K562 (cell line): ENCODE measurements around the gene IL1B. TPM values are rescaled to one million over a fixed set of nuclear protein-coding genes. Genes with fewer than 3 reads are reported as not detected.

Experiments
- BMI1 ChIP-seq: fragments of 150-350 bp; IDR thresholded peaks from 2 replicates; pipeline ENCODE4 v1.6.1; 2014; ENCODE audit warnings: low read length
- CSDE1 ChIP-seq, 2 experiments: fragments of 450-650 bp; IDR thresholded peaks; 2 replicates each; pipeline ENCODE4 v1.6.1; 2016; ENCODE audit warnings: mild to moderate bottlenecking in 1 of 2
- ELF4 ChIP-seq: fragments of 450-650 bp; formaldehyde crosslinking; IDR thresholded peaks from 2 replicates; pipeline ENCODE4 v1.4.0; 2022; ENCODE audit warnings: missing genetic modification characterization
- FOXK1 ChIP-seq: sonication (generic); formaldehyde crosslinking; IDR thresholded peaks from 2 replicates; pipeline ENCODE4 v1.8.0; 2022; ENCODE audit warnings: missing genetic modification reagents, mild to moderate bottlenecking, borderline replicate concordance
- FOXK2 ChIP-seq, 2 experiments: fragments of 450-650 bp; IDR thresholded peaks in 1 of 2; conservative IDR thresholded peaks in 1 of 2; 2 replicates each; pipeline ENCODE4 v1.6.1; 2016; ENCODE audit warnings: low read depth in 2 of 2, mild to moderate bottlenecking in 1 of 2
- GATA2 ChIP-seq: sonication (generic); formaldehyde crosslinking; IDR thresholded peaks from 2 replicates; pipeline ENCODE4 v1.4.0; 2020; ENCODE audit warnings: mild to moderate bottlenecking, missing genetic modification reagents
- HOXB6 ChIP-seq: fragments of 250-450 bp; sonication (Bioruptor Pico); IDR thresholded peaks from 2 replicates; pipeline ENCODE4 v1.5.1; 2022; ENCODE audit warnings: mild to moderate bottlenecking, borderline replicate concordance
- KDM1A ChIP-seq, 2 experiments: fragments of 450-650 bp; IDR thresholded peaks; 2 replicates each; pipeline ENCODE4 v1.6.1; 2016; ENCODE audit warnings: mild to moderate bottlenecking in 2 of 2
- KDM4B ChIP-seq, 2 experiments: fragments of 450-650 bp in 1 of 2; sonication (generic) in 1 of 2; IDR thresholded peaks; 2 replicates each; pipeline ENCODE4 v1.6.1; 2016 to 2017; ENCODE audit warnings: borderline replicate concordance in 2 of 2, antibody characterized with exemption in 1 of 2, low read depth in 1 of 2, mild to moderate bottlenecking in 1 of 2
- RFX5 ChIP-seq: IDR thresholded peaks from 2 replicates; pipeline ENCODE4 v1.6.1; 2011; ENCODE audit warnings: low read depth, mild to moderate bottlenecking, improper control_type of control experiment, low read length
- SAFB ChIP-seq: fragments of 200-400 bp; formaldehyde crosslinking; IDR thresholded peaks from 2 replicates; pipeline ENCODE4 v1.6.1; 2017; ENCODE audit warnings: low read depth, low read length, borderline replicate concordance
- SIN3B ChIP-seq: fragments of 450-650 bp; IDR thresholded peaks from 2 replicates; pipeline ENCODE4 v1.6.1; 2017; ENCODE audit warnings: low read depth, mild to moderate bottlenecking, moderate library complexity
- SMARCA5 ChIP-seq: fragments of 450-650 bp; IDR thresholded peaks from 2 replicates; pipeline ENCODE4 v1.6.1; 2016
- SMARCE1 ChIP-seq: fragments of 450-650 bp; IDR thresholded peaks from 2 replicates; pipeline ENCODE4 v1.7.1; 2016; ENCODE audit warnings: mild to moderate bottlenecking
- STAG1 ChIP-seq: sonication (generic); formaldehyde crosslinking; IDR thresholded peaks from 2 replicates; pipeline ENCODE4 v1.5.0; 2020; ENCODE audit warnings: missing genetic modification reagents, borderline replicate concordance
- TEAD4 ChIP-seq, 2 experiments: sonication (generic) in 1 of 2; formaldehyde crosslinking in 1 of 2; IDR thresholded peaks; 2 replicates each; pipeline versions ENCODE4 v1.6.1 to v1.8.0; 2012 to 2022; ENCODE audit warnings: borderline replicate concordance in 1 of 2, inconsistent platforms in 1 of 2, low read length in 1 of 2, mild to moderate bottlenecking in 1 of 2, missing genetic modification reagents in 1 of 2
- ZFP36 ChIP-seq: fragments of 150-350 bp; IDR thresholded peaks from 2 replicates; pipeline ENCODE4 v1.6.1; 2018; ENCODE audit warnings: low read length, low read depth; ENCODE audit not compliant: partially characterized antibody
- ZNF263 ChIP-seq: sonication (generic); formaldehyde crosslinking; IDR thresholded peaks from 2 replicates; pipeline ENCODE4 v1.8.0; 2022; ENCODE audit warnings: mild to moderate bottlenecking, missing genetic modification reagents, borderline replicate concordance
- ZNF311 ChIP-seq: fragments of 250-450 bp; sonication (Bioruptor Pico); IDR thresholded peaks from 2 replicates; pipeline ENCODE4 v1.4.0; 2020; ENCODE audit warnings: mild to moderate bottlenecking, moderate library complexity
- ZNF431 ChIP-seq: sonication (generic); formaldehyde crosslinking; IDR thresholded peaks from 2 replicates; pipeline ENCODE4 v1.8.0; 2022; ENCODE audit warnings: mild to moderate bottlenecking, missing genetic modification reagents
- ZNF77 ChIP-seq: fragments of 250-450 bp; sonication (Bioruptor Pico); IDR thresholded peaks from 2 replicates; pipeline ENCODE4 v1.5.0; 2020
- polyA plus RNA-seq, 8 experiments: library from polyadenylated mRNA; depleted of rRNA in 4 of 8; stranded (reverse) in 5 of 8; unstranded in 3 of 8; fragments of >200 nt; fragmentation: Nextera tagmentation in 2 of 8; fragmentation: Illumina TruSeq in 1 of 8; extraction: Ambion mirVana in 2 of 8; extraction: Trizol in 1 of 8; gene quantifications; 2 replicates each; pipeline versions ENCODE4 v1.2.1 to v1.2.3, GENCODE V29; 2011 to 2014; ENCODE audit warnings: inconsistent platforms in 1 of 8, missing spikeins in 1 of 8
- total RNA-seq, 7 experiments: library from RNA; depleted of rRNA in 6 of 7; stranded (reverse); fragments of >200 nt in 6 of 7; fragmentation: Illumina TruSeq in 2 of 7; extraction: Trizol in 2 of 7; gene quantifications; 2 replicates each; pipeline versions ENCODE4 v1.2.1 to v1.2.3, GENCODE V29; 2011 to 2021; ENCODE audit warnings: low replicate concordance in 1 of 7
- TF ChIP-seq, protein P1 (sequence below): IDR thresholded peaks from 2 replicates; pipeline ENCODE4 v1.6.1; 2011; ENCODE audit warnings: borderline replicate concordance, low read depth, mild to moderate bottlenecking, moderate library complexity, low read length; ENCODE audit not compliant: insufficient read depth, poor library complexity, severe bottlenecking
- TF ChIP-seq, protein P2 (sequence below): fragments of 250-450 bp; sonication (Bioruptor Pico); IDR thresholded peaks from 2 replicates; pipeline ENCODE4 v1.4.0; 2020
- TF ChIP-seq, protein P3 (sequence below): fragments of 450-650 bp; conservative IDR thresholded peaks from 2 replicates; pipeline ENCODE4 v1.6.1; 2016; ENCODE audit warnings: missing genetic modification characterization, low read depth, mild to moderate bottlenecking, control low read depth, missing compliant biosample characterization
- TF ChIP-seq, protein P4 (sequence below): sonication (generic); formaldehyde crosslinking; IDR thresholded peaks from 2 replicates; pipeline ENCODE4 v1.8.0; 2022; ENCODE audit warnings: mild to moderate bottlenecking, missing genetic modification reagents

The IL1B gene
- total and polyA plus RNA-seq, 9 of the 15 experiments (the other 6 are each of a cell fraction or from before 2014, with no cell fraction given), result 0.29 TPM; not detected in 8

DNA sequence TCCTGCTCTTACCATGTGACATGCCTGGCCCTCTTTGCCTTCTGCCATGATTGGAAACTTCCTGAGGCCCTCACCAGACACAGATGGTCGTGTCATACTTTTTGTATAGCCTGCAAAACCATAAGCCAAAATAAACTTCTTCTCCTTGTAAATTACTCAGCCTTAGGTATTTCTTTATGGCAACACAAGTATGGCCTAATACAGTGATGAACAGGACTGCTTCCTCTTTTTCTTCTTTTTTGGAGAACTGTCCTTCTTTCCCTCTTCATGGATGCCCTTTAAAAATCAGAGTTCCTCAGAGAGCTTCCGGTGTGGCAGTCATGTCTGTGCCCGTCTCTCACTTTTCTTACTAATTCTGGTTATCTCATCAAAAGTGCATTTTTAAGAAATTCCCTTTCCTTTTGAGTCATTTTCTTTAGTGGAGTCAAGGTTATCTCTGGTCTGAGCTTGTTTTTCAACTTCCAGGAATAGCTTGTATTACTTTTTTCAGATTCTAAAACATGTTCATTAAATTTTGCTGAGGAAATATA is 43.1 kb downstream of the IL1B start (continued):
- TF ChIP-seq, protein P1, sequence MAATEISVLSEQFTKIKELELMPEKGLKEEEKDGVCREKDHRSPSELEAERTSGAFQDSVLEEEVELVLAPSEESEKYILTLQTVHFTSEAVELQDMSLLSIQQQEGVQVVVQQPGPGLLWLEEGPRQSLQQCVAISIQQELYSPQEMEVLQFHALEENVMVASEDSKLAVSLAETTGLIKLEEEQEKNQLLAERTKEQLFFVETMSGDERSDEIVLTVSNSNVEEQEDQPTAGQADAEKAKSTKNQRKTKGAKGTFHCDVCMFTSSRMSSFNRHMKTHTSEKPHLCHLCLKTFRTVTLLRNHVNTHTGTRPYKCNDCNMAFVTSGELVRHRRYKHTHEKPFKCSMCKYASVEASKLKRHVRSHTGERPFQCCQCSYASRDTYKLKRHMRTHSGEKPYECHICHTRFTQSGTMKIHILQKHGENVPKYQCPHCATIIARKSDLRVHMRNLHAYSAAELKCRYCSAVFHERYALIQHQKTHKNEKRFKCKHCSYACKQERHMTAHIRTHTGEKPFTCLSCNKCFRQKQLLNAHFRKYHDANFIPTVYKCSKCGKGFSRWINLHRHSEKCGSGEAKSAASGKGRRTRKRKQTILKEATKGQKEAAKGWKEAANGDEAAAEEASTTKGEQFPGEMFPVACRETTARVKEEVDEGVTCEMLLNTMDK, result no peak
- TF ChIP-seq ZNF263, result no peak
- no peak for TF ChIP-seq TEAD4 (IDR thresholded peaks at IDR 0.05; ENCODE audit: low read length)
- no peak for TF ChIP-seq TEAD4 (CRISPR knock-in tag; IDR thresholded peaks at IDR 0.05; ENCODE audit: borderline replicate concordance)
- TF ChIP-seq, protein P2, sequence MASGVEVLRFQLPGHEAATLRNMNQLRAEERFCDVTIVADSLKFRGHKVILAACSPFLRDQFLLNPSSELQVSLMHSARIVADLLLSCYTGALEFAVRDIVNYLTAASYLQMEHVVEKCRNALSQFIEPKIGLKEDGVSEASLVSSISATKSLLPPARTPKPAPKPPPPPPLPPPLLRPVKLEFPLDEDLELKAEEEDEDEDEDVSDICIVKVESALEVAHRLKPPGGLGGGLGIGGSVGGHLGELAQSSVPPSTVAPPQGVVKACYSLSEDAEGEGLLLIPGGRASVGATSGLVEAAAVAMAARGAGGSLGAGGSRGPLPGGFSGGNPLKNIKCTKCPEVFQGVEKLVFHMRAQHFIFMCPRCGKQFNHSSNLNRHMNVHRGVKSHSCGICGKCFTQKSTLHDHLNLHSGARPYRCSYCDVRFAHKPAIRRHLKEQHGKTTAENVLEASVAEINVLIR (CRISPR knock-in tag), result 0 out of 2 replicates have a peak, but pooled peaks have one; percentile 5
- no peak for TF ChIP-seq BMI1
- no peak for TF ChIP-seq GATA2
- no peak for TF ChIP-seq STAG1
- TF ChIP-seq SMARCA5, result no peak
- no peak for TF ChIP-seq SIN3B
- no peak for TF ChIP-seq FOXK1 (CRISPR knock-in tag)
- peak; percentile 76; the same call in 1 of the 2 replicates for TF ChIP-seq ZNF311 (CRISPR knock-in tag)
- TF ChIP-seq SAFB, result no peak
- TF ChIP-seq, protein P3, sequence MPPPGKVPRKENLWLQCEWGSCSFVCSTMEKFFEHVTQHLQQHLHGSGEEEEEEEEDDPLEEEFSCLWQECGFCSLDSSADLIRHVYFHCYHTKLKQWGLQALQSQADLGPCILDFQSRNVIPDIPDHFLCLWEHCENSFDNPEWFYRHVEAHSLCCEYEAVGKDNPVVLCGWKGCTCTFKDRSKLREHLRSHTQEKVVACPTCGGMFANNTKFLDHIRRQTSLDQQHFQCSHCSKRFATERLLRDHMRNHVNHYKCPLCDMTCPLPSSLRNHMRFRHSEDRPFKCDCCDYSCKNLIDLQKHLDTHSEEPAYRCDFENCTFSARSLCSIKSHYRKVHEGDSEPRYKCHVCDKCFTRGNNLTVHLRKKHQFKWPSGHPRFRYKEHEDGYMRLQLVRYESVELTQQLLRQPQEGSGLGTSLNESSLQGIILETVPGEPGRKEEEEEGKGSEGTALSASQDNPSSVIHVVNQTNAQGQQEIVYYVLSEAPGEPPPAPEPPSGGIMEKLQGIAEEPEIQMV (tag), result no peak; the same call in 1 of the 2 replicates
- no peak for TF ChIP-seq ZNF77 (CRISPR knock-in tag)
- TF ChIP-seq ZNF431 (CRISPR knock-in tag), result no peak
- no peak for TF ChIP-seq RFX5
- no peak for TF ChIP-seq KDM1A (IDR thresholded peaks at IDR 0.05)
- TF ChIP-seq KDM4B (IDR thresholded peaks at IDR 0.05; ENCODE audit: borderline replicate concordance in 2 of 2, low read depth in 1 of 2), result no peak
- TF ChIP-seq, protein P4, sequence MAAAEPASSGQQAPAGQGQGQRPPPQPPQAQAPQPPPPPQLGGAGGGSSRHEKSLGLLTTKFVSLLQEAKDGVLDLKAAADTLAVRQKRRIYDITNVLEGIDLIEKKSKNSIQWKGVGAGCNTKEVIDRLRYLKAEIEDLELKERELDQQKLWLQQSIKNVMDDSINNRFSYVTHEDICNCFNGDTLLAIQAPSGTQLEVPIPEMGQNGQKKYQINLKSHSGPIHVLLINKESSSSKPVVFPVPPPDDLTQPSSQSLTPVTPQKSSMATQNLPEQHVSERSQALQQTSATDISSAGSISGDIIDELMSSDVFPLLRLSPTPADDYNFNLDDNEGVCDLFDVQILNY (CRISPR knock-in tag), result no peak
- TF ChIP-seq CSDE1 (IDR thresholded peaks at IDR 0.05), result no peak
- no peak for TF ChIP-seq FOXK2 (conservative IDR thresholded peaks at IDR 0.05 in 1 of 2, IDR thresholded peaks at IDR 0.05 in 1 of 2; ENCODE audit: low read depth in 2 of 2)
- no peak for TF ChIP-seq ZFP36
- TF ChIP-seq ELF4 (CRISPR knock-in tag), result no peak
- no peak for TF ChIP-seq SMARCE1
- TF ChIP-seq HOXB6 (CRISPR knock-in tag), result no peak
